Pancreas (tissue), 10 donors: Measurements from ENCODE around the gene NNT. TPM values are rescaled to one million over a fixed set of nuclear protein-coding genes. Genes with fewer than 3 reads are reported as not detected.

Experiments
- ATAC-seq, 4 donors: fragments of 200-7000 bp; cut with Tn5 transposase; one replicate each; pipeline versions ENCODE4 v1.8.0 to v1.9.1; 2020; ENCODE audit warnings: mild to moderate bottlenecking in 4 of 4, moderate library complexity in 4 of 4
- DNase-seq, 6 donors: peaks; one replicate each; pipeline ENCODE4 v3.0.0-alpha.2; 2020
- FAIRE-seq: peaks from 2 replicates; lab custom pipeline; 2012; peaks lifted over from hg19 to GRCh38; lab: Jason Lieb, UNC
- H3K27ac ChIP-seq, 4 donors: fragments of 200-600 bp; sonication (generic); 1 replicate in 3 of 4; 2 replicates in 1 of 4; pipeline versions ENCODE4 v1.5.0 to v1.8.0; 2020
- H3K27me3 ChIP-seq, 4 donors: fragments of 200-600 bp; one replicate each; pipeline ENCODE4 v1.8.0; 2021
- H3K36me3 ChIP-seq, 3 donors: fragments of 200-600 bp; sonication (generic) in 1 of 3; one replicate each; pipeline versions ENCODE4 v1.5.0 to v1.8.0; 2020 to 2021
- H3K4me1 ChIP-seq, 3 donors: fragments of 200-600 bp; one replicate each; pipeline ENCODE4 v1.8.0; 2021
- H3K4me3 ChIP-seq, 4 donors: fragments of 200-600 bp; sonication (generic) in 2 of 4; one replicate each; pipeline versions ENCODE4 v1.5.0 to v1.8.0; 2020 to 2021
- H3K9me3 ChIP-seq, 4 donors: fragments of 200-600 bp; one replicate each; pipeline ENCODE4 v1.8.0; 2021
- CTCF ChIP-seq, 4 donors: fragments of 200-600 bp; sonication (generic) in 3 of 4; IDR thresholded peaks; one replicate each; pipeline versions ENCODE4 v1.5.0 to v1.8.0; 2021; ENCODE audit warnings: antibody characterized with exemption in 4 of 4
- WGBS, 2 donors: extraction: QIAGEN DNeasy Blood & Tissue Kit; methylation state at CpG; one replicate each; pipeline ENCODE4 v1.1.7; 2013; 5-methylcytosine and 5-hydroxymethylcytosine counted together
- intact Hi-C, 3 donors: fragments of 100-400 bp; cut with DNase I; formaldehyde crosslinking; loops; one replicate each; pipeline versions ENCODE4 v1.11.1 to v1.14.2; 2022
- polyA plus RNA-seq, 2 donors: library from polyadenylated mRNA; stranded (reverse); fragments of 200-250 nt; gene quantifications; one replicate each; pipeline ENCODE4 v1.2.3, GENCODE V29; 2013
- total RNA-seq, 6 donors: library from RNA; stranded (reverse); fragmentation: NEBNext Ultra II Directional in 4 of 6; extraction: Animal tissue kit (Norgen Biotek cat#: 25700) in 4 of 6; gene quantifications; one replicate each; pipeline versions ENCODE4 v1.2.1 to v1.2.4, GENCODE V29; 2021 to 2023
- donor health status: healthy with polysubstance abuse.
- donor health status: DM: no; HTN: no; CAD: no; lungs with moderate emphysema.
- donor health status: DM: no; HTN: no; CAD: no.
- donor health status: control.
- donor health status: control.
- donor health status: Bipolar disorder and iron deficiency.
- donor health status: DM: yes; HTN: yes; CAD: no.
- donor health status: DM: no; HTN: no; CAD: no.
- donor health status: DM: no; HTN: no; CAD: no.
- donor health status: DM: yes; HTN: yes; CAD: no.

The NNT gene
- total and polyA plus RNA-seq, 8 donors: 6.1 to 48.0 (median 32.4) TPM

- intact Hi-C loops: no loop called here
- TF ChIP-seq CTCF (IDR thresholded peaks at IDR 0.05): no peak
- peaks cover 8 to 9% (median 8%) of the 10 kb centered on the region in 3 donors for H3K4me1 ChIP-seq
- H3K4me3 ChIP-seq: no peak overlapping the region
- ATAC-seq: no peak
- no peak overlapping the region for H3K27ac ChIP-seq
- 91 to 94% methylated on average over 3 of the region's 3 CpGs for WGBS, 2 donors
- no peak for DNase-seq
- H3K27me3 ChIP-seq: no peaks in the 10 kb centered on the region
- H3K9me3 ChIP-seq: no peaks in the 10 kb centered on the region
- peaks cover 0 to 7% (median 4%) of the 10 kb centered on the region in 3 donors for H3K36me3 ChIP-seq
- no peak for FAIRE-seq
These were observed 3.4 kb downstream of the NNT start for GRCh38 chr5:43606351-43606750.

- H3K36me3 ChIP-seq: peaks cover 0 to 13% (median 4%) of the 10 kb centered on the region in 3 donors
- intact Hi-C loops: no loop called here
- H3K27ac ChIP-seq: no peak overlapping the region
- ATAC-seq (no peak), DNase-seq (no peak), FAIRE-seq (no peak)
- peaks cover 0 to 8% (median 5%) of the 10 kb centered on the region in 3 donors for H3K4me1 ChIP-seq
- no peaks in the 10 kb centered on the region for H3K27me3 ChIP-seq
- no peaks in the 10 kb centered on the region for H3K9me3 ChIP-seq
- H3K4me3 ChIP-seq: no peak overlapping the region
- TF ChIP-seq CTCF (IDR thresholded peaks at IDR 0.05): no peak
- 96% methylated on average over 1 of the region's 1 CpG for WGBS, 2 donors
These were observed 5.4 kb downstream of the NNT start for GRCh38 chr5:43608406-43608805.

- TF ChIP-seq CTCF (IDR thresholded peaks at IDR 0.05): peak in 1 of 4 donors; percentile 9
- H3K36me3 ChIP-seq: peaks cover 0 to 13% (median 11%) of the 10 kb centered on the region in 3 donors
- H3K4me3 ChIP-seq: no peak overlapping the region
- peaks cover 0 to 2% (median 0%) of the 10 kb centered on the region in 3 donors for H3K4me1 ChIP-seq
- no peak for ATAC-seq
- H3K27ac ChIP-seq: no peak overlapping the region
- WGBS, 2 donors: 85 to 96% methylated on average over 1 of the region's 1 CpG
- FAIRE-seq: no peak
- no peaks in the 10 kb centered on the region for H3K9me3 ChIP-seq
- intact Hi-C loops: no loop called here
- no peaks in the 10 kb centered on the region for H3K27me3 ChIP-seq
- DNase-seq: no peak
These were observed 6.8 kb downstream of the NNT start for GRCh38 chr5:43609752-43610151.

- Histone ChIP-seq H3K27me3 (no peaks in the 10 kb centered on the region), H3K9me3 (no peaks in the 10 kb centered on the region), H3K4me3 (no peak overlapping the region), H3K4me1 (no peaks in the 10 kb centered on the region), H3K27ac (no peak overlapping the region), H3K36me3 (peaks cover 0 to 14% (median 13%) of the 10 kb centered on the region in 3 donors)
- no peak for TF ChIP-seq CTCF (IDR thresholded peaks at IDR 0.05)
- no peak for FAIRE-seq
- intact Hi-C loops: no loop called here
- no peak for ATAC-seq
- 96 to 98% methylated on average over 4 of the region's 4 CpGs for WGBS, 2 donors
- DNase-seq: no peak
These were observed 10.4 kb downstream of the NNT start for GRCh38 chr5:43613370-43613769.

- FAIRE-seq (no peak), ATAC-seq (no peak), DNase-seq (no peak)
- no peaks in the 10 kb centered on the region for H3K9me3 ChIP-seq
- H3K4me1 ChIP-seq: no peaks in the 10 kb centered on the region
- H3K36me3 ChIP-seq: peaks cover 0 to 19% (median 10%) of the 10 kb centered on the region in 3 donors
- no peak overlapping the region for H3K4me3 ChIP-seq
- intact Hi-C loops: no loop called here
- H3K27ac ChIP-seq: no peak overlapping the region
- no peak for TF ChIP-seq CTCF (IDR thresholded peaks at IDR 0.05)
- WGBS, 2 donors: 74 to 76% methylated on average over 5 of the region's 5 CpGs
- H3K27me3 ChIP-seq: no peaks in the 10 kb centered on the region
These were observed 12.6 kb downstream of the NNT start for GRCh38 chr5:43615445-43616184.
